NCI-H1417 (cell line): ENCODE measurements around the gene COG5.

Source experiments
- DNase-seq, 3 experiments: peaks; one replicate each; lab custom pipeline; 2025; lab: John Stamatoyannopoulos, UW

The COG5 gene

DNA sequence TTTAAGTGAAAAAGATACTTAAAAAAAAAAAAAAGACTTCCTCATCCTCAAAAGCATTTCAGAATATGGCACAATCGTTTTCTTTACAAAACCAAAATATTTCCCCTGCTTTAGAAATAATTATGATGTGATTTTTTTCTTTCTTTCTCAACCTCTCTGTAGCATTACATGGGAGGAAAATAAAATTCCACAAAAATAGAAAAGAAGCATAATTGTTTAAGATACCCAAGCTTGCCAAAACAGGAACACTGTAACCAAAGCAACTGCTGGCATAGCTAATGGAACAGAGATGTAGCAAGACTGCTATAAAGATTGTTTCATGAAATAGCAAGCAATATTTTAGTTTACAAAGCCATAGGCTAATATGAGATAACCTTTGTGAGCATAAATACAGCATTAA, 169.4 kb downstream of the COG5 start:
- no peak for DNase-seq

DNA sequence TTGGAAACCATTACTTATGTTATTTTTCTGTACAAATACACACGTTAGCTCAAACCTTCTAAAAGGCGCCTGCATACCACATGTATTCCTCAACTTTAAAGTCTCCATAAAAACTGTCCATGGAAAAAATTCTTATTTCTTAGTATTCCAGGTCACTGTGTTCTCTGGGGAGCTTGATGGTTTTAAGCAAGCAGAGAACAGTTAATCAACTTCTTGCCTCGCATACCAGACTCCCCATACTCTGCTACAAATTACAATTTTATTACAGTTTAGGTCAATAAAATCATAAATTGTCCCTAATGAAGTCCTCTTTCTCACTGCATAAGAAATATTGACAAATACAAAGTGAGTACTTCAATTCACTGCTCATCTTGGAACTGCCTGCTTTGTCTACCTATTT, 170.9 kb downstream of the COG5 start:
- DNase-seq, result no peak

DNA sequence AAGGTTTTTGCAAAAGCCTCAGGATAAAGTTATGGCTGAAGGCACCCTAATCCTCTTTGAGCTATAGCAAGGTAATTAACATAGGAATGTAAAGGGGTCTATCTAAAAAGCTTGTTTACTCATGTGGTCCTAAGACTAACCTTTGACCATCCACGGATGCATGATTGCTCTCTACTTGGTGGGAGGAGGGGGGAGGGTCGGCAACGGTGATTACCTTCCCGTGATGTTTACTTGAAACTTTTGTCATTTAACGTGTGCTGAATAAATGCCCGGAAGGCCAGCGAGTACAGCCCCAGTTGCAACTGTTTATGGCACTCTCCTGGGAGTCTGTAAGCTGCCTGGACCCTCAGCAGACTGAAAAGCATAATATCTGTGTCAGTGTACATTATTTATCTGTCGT, 172.8 kb downstream of the COG5 start:
- DNase-seq, result no peak

DNA sequence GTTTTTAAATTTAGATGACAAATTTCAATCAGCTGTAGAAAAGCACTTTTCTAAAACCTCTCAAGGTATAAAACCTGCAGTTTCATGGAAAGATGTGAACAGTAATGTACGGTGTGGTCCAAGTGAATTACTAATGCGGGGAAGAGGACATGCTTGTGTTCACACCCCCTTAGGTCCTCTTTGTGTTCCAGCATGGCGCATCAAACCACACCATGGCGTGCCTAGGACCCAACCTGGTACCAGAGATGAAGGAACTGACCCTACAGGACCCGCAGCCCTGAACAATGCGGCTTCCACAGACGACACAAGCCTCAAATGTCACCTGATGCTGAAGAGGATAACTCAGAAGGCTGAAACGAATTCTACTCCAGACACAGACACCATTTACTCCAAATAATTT, 175.1 kb downstream of the COG5 start:
- no peak for DNase-seq

DNA sequence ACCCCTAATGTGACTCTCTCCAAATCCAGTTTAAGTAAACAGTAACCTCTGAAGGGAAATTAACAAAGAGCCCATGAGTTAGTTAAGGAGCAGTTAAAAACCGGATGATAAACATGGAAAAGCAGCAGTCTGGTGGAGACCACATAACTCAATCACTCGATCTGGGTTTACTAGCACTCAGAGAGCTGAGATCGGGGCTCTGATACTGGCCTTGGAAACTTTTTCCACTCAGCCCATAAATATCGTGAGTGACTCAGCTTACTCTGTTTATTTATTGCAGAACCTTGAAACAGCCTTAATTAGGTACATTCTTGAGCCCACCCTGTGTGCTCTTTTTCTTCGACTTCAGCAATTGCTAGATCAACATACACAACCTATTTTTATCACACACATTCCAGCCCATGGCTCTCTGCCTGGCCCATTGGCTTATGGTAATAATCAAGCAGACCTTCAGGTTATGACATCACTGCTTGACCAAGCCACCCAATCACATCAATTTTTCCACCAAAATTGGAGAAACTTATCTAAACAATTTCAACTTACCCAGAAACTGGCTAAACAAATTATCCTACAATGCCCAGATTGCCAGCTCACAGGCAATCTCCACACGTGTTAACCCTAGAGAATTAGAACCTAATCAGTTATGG, 176.0 kb downstream of the COG5 start:
- DNase-seq, result no peak

DNA sequence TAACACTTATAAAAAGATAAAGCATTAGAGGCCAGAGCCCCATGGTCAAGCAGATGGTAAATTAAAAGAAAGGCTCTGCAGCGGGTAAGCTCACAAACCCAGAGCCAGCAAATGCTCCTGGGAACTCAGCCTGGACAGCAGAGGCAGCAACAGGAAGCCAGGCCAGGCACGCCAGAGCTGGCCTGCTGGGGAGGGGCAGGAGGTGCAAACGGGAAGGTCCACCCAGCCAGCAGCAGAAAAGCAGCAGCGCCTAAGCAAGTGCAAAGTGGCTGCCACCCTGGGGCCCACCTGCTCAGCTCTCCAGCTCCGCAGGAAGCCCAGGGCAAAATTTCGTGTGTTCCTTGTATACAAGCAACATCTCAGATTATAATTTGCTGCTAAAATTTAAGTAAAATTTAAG, 176.6 kb downstream of the COG5 start:
- DNase-seq, result peak in 1 of 3 experiments; percentile 17

- no peak for DNase-seq
Measured at GRCh38 chr7:107386548-107387102, 177.1 kb downstream of the COG5 start.

GRCh38 chr7:107384025-107384424, 179.7 kb downstream of the COG5 start:
- no peak for DNase-seq

DNA sequence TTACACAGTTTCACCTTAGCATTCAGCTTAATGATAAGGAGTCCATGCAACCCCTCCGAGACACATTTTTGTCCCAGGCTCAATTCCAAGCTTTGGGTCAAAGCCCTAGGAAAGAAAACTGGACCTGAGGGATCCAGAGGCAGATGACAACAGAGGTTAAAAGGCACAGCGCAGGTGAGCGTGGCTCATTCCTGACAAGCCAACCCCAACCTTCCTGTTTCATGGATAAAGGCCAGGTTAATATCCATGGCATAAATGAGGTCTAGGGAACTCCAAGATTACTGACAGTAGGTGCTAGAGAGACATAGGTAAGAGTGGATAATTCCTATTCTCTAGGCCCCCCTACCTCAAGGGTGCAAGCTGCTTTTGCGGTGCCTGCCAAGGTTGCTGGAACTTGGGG, 180.5 kb downstream of the COG5 start:
- DNase-seq, result no peak

GRCh38 chr7:107381453-107381852, 182.3 kb downstream of the COG5 start:
- DNase-seq, result no peak

- DNase-seq, result no peak
Measured at GRCh38 chr7:107373354-107373753, 190.4 kb downstream of the COG5 start.

DNA sequence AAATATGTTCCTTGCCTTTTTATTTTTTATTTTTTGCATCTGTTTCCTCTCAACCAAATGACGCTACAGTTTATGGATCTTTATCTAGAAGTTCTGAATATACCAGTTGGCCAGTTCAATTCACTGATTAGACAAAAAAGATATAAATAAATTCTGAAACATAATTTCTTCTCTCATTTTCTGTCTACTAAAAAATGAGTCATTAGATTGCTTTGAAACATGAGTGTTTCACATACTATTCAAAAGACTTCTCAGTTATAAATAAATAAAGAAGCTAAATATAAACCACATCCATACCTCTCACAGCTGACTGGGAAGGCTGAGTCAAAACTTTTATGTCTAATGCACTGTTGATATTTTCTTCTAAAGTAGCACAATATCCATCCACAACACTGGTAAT, 191.4 kb downstream of the COG5 start:
- no peak for DNase-seq

- DNase-seq, result no peak
Measured at GRCh38 chr7:107370816-107371215, 192.9 kb downstream of the COG5 start.

- no peak for DNase-seq
Measured at GRCh38 chr7:107364787-107365186, 198.9 kb downstream of the COG5 start.

GRCh38 chr7:107359520-107360316, 204.0 kb downstream of the COG5 start:
- DNase-seq, result no peak

GRCh38 chr7:107355616-107356015, 208.1 kb downstream of the COG5 start:
- DNase-seq, result no peak

- DNase-seq, result no peak
Measured at GRCh38 chr7:107354640-107355039, 209.1 kb downstream of the COG5 start.

DNA sequence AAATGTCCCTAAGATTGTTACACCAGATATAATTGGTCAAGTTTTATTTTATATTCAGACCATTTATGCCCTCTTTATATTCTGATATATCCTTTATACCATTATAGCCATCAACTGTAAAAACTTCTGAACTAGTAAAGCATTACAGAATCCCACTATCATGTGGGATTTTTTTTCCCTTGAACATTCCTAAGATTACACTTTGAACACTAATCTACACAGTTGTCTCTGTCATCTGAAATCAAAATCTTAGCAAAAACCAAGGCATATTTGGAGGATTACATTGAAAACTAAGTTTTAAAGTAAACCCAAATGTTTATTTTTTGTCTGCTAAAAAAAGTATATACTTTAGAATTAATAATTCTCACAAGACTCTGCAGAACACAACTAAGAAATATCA, 210.0 kb downstream of the COG5 start:
- DNase-seq, result no peak

GRCh38 chr7:107345898-107346297, 217.8 kb downstream of the COG5 start:
- no peak for DNase-seq

GRCh38 chr7:107344799-107345198, 218.9 kb downstream of the COG5 start:
- DNase-seq, result no peak

DNA sequence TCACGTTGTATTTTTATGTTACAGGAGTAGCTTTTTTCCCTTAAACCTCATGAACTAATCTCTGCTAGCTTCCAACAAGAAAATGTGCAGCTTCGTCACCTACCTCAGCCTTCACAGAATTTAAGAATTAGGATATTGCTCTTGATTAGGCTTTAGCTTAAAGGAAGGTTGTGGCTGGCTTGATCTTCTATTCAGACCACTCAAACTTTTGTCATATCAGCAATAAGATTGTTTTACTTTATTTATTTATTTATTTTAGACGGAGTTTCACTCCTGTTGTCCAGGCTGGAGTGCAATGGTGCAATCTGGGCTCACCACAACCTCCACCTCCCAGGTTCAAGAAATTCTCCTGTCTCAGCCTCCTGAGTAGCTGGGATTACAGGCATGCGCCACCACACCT, 219.4 kb downstream of the COG5 start:
- DNase-seq, result no peak

GRCh38 chr7:107338080-107338479, 225.6 kb downstream of the COG5 start:
- no peak for DNase-seq

DNA sequence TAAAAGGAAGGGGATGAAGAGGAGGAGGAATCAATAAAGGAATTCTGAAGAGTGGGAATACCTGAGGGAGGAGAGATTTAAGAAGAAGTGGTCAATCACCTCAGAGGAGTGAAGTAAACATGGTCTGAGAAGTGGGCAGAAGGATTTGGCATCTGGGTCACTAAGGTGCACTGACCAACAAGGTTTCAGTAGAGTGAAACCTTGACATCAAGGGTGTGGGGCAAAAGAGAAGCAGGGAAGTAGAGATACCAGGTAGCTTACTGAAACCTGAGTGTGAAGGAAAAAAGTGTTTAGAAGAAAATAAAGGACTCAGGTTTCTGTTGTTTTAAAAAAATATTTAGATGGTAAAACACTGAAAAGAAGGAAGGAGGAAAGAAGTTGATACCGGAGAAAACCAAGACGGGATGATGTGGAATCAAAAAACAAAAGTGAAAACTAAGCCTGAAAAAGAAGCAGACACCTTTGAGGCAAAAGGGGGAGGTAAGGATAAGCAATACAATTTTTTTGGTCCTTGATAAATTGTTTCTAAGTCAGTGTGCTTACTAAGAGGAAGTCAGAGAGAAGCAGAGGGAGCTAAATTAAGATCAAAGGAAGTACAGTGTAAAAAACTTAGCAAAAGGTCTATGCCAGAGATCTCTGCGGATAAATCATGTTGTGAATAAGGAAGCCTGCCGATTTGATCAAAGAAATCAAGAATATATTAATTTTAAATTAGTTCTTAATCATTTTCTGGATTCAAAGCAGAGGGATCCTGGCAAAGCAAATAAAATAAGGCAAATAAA, 231.0 kb downstream of the COG5 start:
- no peak for DNase-seq
